Central memory CD8-positive, alpha-beta T cell (primary cell): ENCODE results near the gene ZFHX3.

Experiments used
- ATAC-seq: fragments of 150-1000 bp; cut with Tn5 transposase; replicated peaks from 2 replicates; pipeline ENCODE4 v1.10.0; 2022; ENCODE audit warnings: mild to moderate bottlenecking, moderate FRiP score, moderate number of reproducible peaks; ENCODE audit not compliant: poor library complexity, severe bottlenecking; ENCODE audit errors: extremely low read depth
- DNase-seq, 2 donors: peaks; one replicate each; pipeline ENCODE4 v3.0.0; 2021; ENCODE audit warnings: low spot score in 2 of 2
- H3K27ac Mint-ChIP-seq: one replicate; pipeline ENCODE4 v1.8.0; 2022; ENCODE audit warnings: low read depth, mild to moderate bottlenecking, moderate library complexity, mixed read lengths
- H3K27me3 Mint-ChIP-seq: one replicate; pipeline ENCODE4 v1.8.0; 2022; ENCODE audit warnings: mixed read lengths
- H3K36me3 Mint-ChIP-seq: one replicate; pipeline ENCODE4 v1.8.0; 2022; ENCODE audit warnings: mild to moderate bottlenecking, moderate library complexity, mixed read lengths; ENCODE audit not compliant: insufficient read depth
- H3K4me1 Mint-ChIP-seq: one replicate; pipeline ENCODE4 v1.8.0; 2022; ENCODE audit warnings: mixed read lengths
- H3K4me3 Mint-ChIP-seq: one replicate; pipeline ENCODE4 v1.8.0; 2022; ENCODE audit warnings: mild to moderate bottlenecking, moderate library complexity, mixed read lengths
- H3K9me3 Mint-ChIP-seq: one replicate; pipeline ENCODE4 v1.8.0; 2022; ENCODE audit warnings: mixed read lengths

Gene ZFHX3

DNA sequence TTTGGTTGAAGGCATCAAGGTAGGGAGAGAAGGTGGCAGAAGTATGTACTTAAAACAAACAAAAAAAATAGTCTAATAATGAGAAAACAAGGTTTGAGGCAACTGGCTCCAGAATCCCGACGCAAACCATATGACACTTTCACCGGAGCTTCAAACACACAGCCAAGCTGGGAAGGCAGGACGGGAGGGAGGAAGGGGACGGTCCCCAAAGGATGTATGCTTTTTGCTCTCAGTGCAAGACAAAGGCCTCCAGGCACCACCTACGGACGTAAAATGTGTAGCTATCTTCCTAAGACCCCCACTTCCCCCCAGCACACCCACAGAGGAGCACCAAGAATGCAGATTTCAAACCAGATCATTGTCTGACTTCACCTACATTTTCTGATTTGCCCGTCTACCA, 102.3 kb downstream of the ZFHX3 start:
- Mint-ChIP-seq H3K9me3 (peaks cover 12% of the 10 kb centered on the region), H3K36me3 (no peaks in the 10 kb centered on the region), H3K4me1 (no peaks in the 10 kb centered on the region), H3K4me3 (no peak overlapping the region), H3K27ac (no peak overlapping the region), H3K27me3 (no peaks in the 10 kb centered on the region)
- ATAC-seq, result no peak
- DNase-seq, result no peak

DNA sequence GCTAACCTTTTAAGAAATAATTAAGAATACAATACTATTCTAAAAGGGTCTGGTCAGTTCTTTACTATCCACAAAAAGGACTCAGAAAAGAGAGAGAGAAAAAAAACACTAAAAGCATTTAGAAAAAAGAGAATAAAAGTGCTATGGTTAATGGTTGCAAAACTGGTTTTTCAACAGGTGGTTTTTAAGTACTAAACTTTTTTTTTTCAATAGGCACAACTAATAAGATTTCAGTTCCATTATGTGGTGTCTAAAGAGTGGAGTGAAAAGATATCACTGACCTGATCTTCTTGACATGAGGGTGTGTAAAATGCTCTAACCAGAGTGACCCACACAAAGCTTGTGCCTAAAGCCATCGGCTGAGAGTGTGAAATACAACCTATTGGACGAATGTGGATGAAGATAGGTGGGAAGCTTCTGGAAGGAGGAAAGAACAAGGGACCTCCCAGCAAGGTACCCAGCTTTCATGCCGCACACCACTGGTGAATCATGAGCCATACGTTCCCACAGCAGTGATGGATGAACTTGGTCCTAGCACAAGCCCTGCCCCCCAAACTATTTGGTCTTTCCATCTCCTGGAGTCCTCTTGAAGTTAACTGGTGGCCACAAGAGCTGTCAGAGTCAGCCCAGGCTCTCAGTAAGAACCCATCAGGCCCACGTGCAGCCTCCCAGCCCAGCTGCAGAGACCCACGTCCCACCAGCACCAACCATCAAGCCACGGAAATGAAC, 103.0 kb downstream of the ZFHX3 start:
- Mint-ChIP-seq H3K4me1 (no peaks in the 10 kb centered on the region), H3K9me3 (peaks cover 11% of the 10 kb centered on the region), H3K27me3 (no peaks in the 10 kb centered on the region), H3K27ac (no peak overlapping the region), H3K36me3 (no peaks in the 10 kb centered on the region), H3K4me3 (no peak overlapping the region)
- ATAC-seq (no peak), DNase-seq (no peak)

DNA sequence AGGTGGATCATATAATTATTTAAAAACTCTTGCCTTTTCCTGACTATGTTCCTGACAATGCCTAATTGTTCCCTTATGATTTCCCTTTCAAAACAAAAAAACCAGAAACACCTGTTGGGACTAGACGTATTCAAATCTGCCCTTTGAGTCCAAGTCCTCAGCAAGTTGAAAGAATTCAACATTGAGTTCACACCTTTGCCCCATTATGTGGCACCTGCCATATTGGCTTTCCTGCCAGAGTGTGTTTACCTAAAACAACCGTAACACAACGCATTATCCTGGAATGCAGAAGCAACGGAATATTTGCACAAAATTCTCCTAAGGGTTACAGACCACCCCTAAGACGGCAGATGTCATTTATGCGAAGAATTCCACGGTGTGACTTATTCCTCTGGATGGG, 105.9 kb downstream of the ZFHX3 start:
- no peak overlapping the region for H3K4me3 Mint-ChIP-seq
- H3K27me3 Mint-ChIP-seq, result no peaks in the 10 kb centered on the region
- DNase-seq, result no peak
- no peak for ATAC-seq
- H3K4me1 Mint-ChIP-seq, result no peaks in the 10 kb centered on the region
- no peak overlapping the region for H3K27ac Mint-ChIP-seq
- H3K36me3 Mint-ChIP-seq, result no peaks in the 10 kb centered on the region
- H3K9me3 Mint-ChIP-seq, result no peaks in the 10 kb centered on the region

DNA sequence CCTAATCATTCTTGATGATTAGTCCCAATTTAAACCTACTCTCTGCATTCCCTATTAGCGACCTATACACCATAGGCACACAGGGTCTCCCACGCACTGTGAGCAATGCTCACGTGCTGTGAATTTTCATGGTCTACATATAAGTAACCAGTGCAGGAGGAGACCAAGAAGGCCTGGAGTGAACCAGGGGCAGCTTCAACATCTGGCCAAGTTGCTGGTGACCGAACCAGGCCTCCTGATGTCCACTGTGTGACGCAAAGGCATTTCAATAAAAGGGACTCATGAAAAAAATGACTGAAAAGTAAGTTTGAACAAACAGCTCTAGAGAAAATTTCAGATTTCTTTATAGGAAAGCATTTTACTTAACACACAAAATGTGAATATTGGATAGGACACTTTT, 107.0 kb downstream of the ZFHX3 start:
- Mint-ChIP-seq H3K9me3 (peaks cover 5% of the 10 kb centered on the region), H3K4me3 (no peak overlapping the region), H3K36me3 (no peaks in the 10 kb centered on the region), H3K27ac (no peak overlapping the region), H3K27me3 (no peaks in the 10 kb centered on the region), H3K4me1 (no peaks in the 10 kb centered on the region)
- ATAC-seq (no peak), DNase-seq (no peak)

DNA sequence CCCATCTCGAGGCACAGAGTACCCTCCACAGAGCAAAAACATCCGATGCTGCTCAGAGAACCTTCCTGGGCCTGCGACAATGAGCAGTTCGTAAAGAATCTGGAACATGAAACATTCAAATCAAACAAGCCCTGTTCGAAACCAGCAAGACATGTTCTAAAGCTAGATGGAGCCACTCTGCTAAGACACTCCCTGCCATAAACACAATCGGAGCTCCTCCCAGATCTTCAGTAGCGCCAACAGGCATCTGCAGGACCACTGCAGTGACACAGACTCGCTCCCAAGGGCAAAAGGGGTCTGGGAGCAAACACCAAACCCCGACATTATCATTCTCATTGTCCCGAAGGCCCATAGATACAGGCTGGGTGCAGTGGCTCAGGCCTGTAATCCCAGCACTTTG, 108.7 kb downstream of the ZFHX3 start:
- no peaks in the 10 kb centered on the region for H3K27me3 Mint-ChIP-seq

DNA sequence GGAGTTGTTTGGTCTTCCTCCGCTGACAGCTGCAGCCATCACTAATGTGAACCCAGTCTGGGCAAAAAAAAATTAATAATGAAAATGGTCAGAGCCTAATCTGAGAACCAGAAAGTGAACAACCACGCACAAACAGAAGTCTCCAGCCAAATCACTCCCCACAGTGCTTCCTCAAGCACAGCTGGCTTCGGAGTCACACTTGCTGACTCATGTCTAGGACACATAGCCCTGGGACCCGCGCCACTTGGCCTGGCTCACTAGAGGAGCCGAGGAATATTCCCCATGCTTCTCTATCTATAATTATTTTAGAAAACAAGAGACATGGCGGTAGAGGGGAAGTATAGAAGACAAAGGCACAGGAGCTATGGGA, 109.1 kb downstream of the ZFHX3 start:
- no peak for ATAC-seq
- no peak for DNase-seq
- no peaks in the 10 kb centered on the region for H3K27me3 Mint-ChIP-seq
- no peak overlapping the region for H3K4me3 Mint-ChIP-seq
- H3K27ac Mint-ChIP-seq, result no peak overlapping the region
- H3K9me3 Mint-ChIP-seq, result peaks cover 5% of the 10 kb centered on the region
- no peaks in the 10 kb centered on the region for H3K4me1 Mint-ChIP-seq
- H3K36me3 Mint-ChIP-seq, result no peaks in the 10 kb centered on the region

More for the DNA sequence above, 108.7 kb downstream of the ZFHX3 start:
- DNase-seq, result no peak
- H3K9me3 Mint-ChIP-seq, result peaks cover 5% of the 10 kb centered on the region
- no peaks in the 10 kb centered on the region for H3K4me1 Mint-ChIP-seq
- no peak overlapping the region for H3K27ac Mint-ChIP-seq
- no peak overlapping the region for H3K4me3 Mint-ChIP-seq
- no peaks in the 10 kb centered on the region for H3K36me3 Mint-ChIP-seq
- no peak for ATAC-seq

DNA sequence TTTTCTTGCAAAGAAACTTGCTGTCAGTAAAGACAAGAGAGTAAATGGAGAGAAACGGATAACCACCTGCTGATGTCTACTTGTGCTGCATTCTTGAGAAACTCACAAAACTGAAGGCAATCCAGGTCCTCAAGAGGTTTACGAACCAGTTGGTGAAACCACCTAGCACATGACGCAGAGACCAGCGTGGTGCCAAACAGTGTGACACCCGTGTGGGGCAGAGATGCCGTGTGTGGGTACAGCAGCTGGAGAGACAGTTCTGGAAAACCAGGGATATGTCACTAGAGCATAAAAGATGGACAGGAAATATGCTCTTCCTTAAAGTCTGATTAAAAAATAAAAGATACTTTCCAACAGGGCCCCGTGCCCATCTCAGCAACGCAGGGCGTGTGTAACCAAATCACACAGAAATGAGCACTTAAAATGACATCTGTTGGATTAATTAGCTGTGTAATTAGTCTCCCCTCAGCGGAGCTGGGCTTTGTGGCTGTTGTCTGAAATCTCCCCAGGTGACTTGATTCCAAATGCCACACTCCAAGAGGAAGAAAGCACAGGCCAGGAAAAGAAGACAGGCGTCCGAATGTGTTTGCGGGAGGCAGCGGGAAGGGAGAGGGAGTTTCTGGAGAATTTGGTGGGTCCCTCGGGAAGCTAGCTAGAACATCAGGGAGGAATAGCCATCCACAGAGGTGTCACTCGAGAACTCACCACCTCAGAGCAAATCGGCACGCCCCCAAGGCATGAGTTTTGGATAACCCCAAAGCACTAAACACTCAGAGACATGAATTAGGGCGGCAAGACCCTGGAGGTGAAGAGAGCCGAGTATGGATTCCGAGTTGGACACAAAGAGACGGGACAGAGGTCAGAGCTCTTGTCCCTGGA, 109.8 kb downstream of the ZFHX3 start:
- H3K27me3 Mint-ChIP-seq, result no peaks in the 10 kb centered on the region
- peaks cover 5% of the 10 kb centered on the region for H3K9me3 Mint-ChIP-seq
- DNase-seq, result no peak
- H3K4me1 Mint-ChIP-seq, result no peaks in the 10 kb centered on the region
- H3K27ac Mint-ChIP-seq, result no peak overlapping the region
- no peak overlapping the region for H3K4me3 Mint-ChIP-seq
- no peak for ATAC-seq
- H3K36me3 Mint-ChIP-seq, result no peaks in the 10 kb centered on the region

DNA sequence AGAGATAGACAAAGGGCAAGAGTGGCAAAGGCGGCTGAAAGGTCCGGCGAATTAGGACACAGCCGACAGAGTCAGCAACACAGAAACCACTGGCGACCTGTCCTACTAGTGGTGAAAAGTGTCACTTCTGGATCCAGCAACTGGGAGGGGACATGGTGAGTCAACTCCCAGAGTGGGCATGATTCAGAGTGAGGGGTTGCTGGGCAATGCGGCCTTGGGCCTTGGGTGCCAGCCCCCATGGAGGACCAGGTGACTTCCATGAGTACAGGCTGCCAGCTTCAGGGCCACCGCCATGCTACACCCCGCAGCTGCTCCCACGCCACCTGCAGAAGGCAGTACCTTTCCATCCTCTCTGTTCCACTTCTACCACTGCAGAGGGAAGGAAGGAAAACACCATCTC, 110.6 kb downstream of the ZFHX3 start:
- H3K27me3 Mint-ChIP-seq, result no peaks in the 10 kb centered on the region
- H3K36me3 Mint-ChIP-seq, result no peaks in the 10 kb centered on the region
- no peaks in the 10 kb centered on the region for H3K4me1 Mint-ChIP-seq
- H3K27ac Mint-ChIP-seq, result no peak overlapping the region
- no peak for ATAC-seq
- peaks cover 5% of the 10 kb centered on the region for H3K9me3 Mint-ChIP-seq
- no peak for DNase-seq
- H3K4me3 Mint-ChIP-seq, result no peak overlapping the region

DNA sequence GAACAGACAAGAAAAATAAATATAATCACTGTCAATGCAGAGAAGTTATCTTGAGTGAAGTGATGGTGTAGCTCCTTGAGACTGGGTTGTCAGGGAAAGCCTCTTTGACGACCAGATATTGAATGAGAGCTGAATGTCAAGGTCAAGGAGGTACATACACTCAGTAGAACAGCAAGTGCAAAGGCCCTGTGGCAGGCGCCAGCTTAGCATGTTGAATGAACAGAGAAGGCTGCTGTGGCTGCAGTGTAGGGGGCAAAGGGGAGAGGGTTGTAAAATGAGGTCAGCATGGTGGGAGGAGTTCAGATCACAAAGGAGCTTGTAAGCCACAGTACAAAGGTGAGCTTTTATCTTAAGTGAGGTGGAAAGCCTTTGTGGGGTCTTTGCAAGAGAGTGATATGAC, 111.5 kb downstream of the ZFHX3 start:
- Mint-ChIP-seq H3K27ac (no peak overlapping the region), H3K9me3 (peaks cover 5% of the 10 kb centered on the region), H3K27me3 (no peaks in the 10 kb centered on the region), H3K4me1 (no peaks in the 10 kb centered on the region), H3K4me3 (no peak overlapping the region), H3K36me3 (no peaks in the 10 kb centered on the region)
- ATAC-seq, result no peak
- DNase-seq, result no peak

DNA sequence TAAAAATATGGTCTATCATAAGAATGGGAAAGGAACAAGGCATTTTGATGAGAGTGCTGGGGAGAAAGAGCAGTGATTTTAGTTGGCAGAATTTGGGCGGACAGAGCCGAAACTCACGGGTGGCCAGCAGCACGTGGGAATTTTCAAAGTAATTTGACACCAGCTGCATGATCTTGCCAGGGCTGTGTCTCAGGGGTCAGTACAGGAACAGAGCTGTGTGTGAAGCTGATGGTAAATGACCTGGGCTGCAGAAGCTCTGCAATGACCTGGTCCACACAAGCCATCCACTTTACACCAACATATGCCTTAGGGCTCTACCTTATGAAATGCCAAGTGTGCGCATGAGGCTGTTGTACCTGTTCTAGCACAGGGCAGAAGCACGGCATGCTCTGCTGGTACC, 112.0 kb downstream of the ZFHX3 start:
- Mint-ChIP-seq H3K36me3 (no peaks in the 10 kb centered on the region), H3K27ac (no peak overlapping the region), H3K27me3 (no peaks in the 10 kb centered on the region), H3K4me1 (no peaks in the 10 kb centered on the region), H3K4me3 (no peak overlapping the region), H3K9me3 (peaks cover 5% of the 10 kb centered on the region)
- ATAC-seq (no peak), DNase-seq (no peak)

DNA sequence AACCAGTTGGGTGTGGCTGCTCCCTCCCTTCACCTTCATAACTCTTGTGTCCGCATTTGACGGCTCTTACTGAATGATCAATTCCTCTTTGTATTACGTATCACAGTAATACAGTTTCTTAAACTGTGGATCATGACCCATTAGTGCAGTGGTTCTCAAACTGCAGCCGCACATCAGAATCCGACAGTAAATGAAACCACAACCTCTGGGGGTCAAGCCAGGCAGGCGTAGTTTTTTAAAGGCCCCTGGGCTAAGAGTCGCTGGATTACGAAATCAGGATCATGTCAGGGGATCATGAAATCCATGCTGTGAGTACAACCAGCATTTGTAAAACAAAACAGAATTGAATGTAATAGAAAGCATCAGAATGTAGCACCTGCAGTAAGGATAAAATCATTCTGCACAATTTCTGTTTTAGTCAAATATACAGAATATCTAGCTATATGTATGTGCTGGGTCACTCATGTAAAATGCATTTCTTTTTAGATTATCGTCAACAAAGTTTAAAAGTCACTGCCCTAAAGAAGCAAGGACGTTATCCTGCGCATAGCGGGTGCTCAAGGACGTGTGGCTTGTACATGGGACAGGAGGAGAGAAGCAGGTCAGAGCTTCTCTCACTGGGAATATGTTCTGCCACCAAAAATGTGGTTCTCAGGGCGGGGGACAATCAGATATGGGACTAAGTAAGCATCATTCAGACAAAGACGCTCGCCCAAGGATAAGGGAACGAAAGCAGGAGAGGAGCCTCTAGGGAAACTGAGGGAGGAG, 113.1 kb downstream of the ZFHX3 start:
- ATAC-seq (no peak), DNase-seq (no peak)
- Mint-ChIP-seq H3K27ac (no peak overlapping the region), H3K9me3 (peaks cover 5% of the 10 kb centered on the region), H3K27me3 (no peaks in the 10 kb centered on the region), H3K36me3 (no peaks in the 10 kb centered on the region), H3K4me3 (no peak overlapping the region), H3K4me1 (no peaks in the 10 kb centered on the region)

DNA sequence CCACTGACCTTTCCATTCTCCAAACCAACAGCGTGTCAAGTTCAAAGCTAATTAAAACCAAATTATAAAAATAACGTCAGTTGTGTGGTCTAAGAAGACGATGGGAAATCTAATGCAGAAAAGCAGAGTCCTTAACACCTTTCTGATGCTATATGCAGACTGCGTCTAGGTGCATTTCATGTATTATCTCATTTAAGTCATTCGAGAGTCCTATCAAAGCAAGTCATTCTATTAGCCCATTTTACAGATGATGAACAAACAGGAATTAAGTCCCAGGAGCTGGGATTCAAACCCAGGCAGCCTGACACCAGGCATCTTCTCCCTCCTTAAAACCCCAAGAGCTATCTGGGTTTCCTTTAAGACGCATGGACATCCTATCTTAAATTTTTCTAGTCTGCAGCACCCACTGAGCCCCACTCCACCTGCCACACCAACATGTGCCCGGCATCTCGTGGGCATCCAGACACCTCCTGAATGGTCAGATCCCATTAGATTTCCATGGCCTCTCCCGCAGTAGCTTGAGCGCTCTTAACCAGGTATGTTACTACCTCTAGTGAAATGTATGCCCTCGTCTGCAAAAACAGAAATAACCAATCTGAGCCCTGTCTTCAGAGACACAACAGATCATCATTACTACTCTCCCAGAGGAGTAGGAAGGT, 115.1 kb downstream of the ZFHX3 start:
- no peak for DNase-seq
- Mint-ChIP-seq H3K4me1 (no peaks in the 10 kb centered on the region), H3K27me3 (no peaks in the 10 kb centered on the region), H3K36me3 (no peaks in the 10 kb centered on the region), H3K27ac (no peak overlapping the region), H3K4me3 (no peak overlapping the region), H3K9me3 (peaks cover 5% of the 10 kb centered on the region)
- no peak for ATAC-seq
